Dendritic cell treated with granulocyte-macrophage colony-stimulating factor and Interleukin-4, amounts not matched to agents 40 ng/mL and 50 ng/mL, for 4 days (primary cell): ENCODE results near the gene TMEM72.

Experiments used
- H3K27ac Mint-ChIP-seq: one replicate; pipeline ENCODE4 v1.8.0; 2022; ENCODE audit warnings: mild to moderate bottlenecking, mixed read lengths
- H3K27me3 Mint-ChIP-seq: one replicate; pipeline ENCODE4 v1.8.0; 2022; ENCODE audit warnings: mild to moderate bottlenecking, mixed read lengths
- H3K36me3 Mint-ChIP-seq: one replicate; pipeline ENCODE4 v1.8.0; 2022; ENCODE audit warnings: low read depth, mixed read lengths
- H3K4me1 Mint-ChIP-seq: one replicate; pipeline ENCODE4 v1.8.0; 2022; ENCODE audit warnings: low read depth, mixed read lengths
- H3K4me3 Mint-ChIP-seq: one replicate; pipeline ENCODE4 v1.8.0; 2022; ENCODE audit warnings: mild to moderate bottlenecking, moderate library complexity, mixed read lengths
- H3K9me3 Mint-ChIP-seq: one replicate; pipeline ENCODE4 v1.8.0; 2022; ENCODE audit warnings: mixed read lengths
- intact Hi-C: fragments of 100-400 bp; cut with micrococcal nuclease; formaldehyde crosslinking; loops from one replicate; pipeline ENCODE4 v1.15.0; 2022

Gene TMEM72

GRCh38 chr10:44897049-44897448 lies 14.1 kb upstream of the TMEM72 start:
- H3K36me3 Mint-ChIP-seq = no peaks in the 10 kb centered on the region
- intact Hi-C loops = no loop called here
- no peaks in the 10 kb centered on the region for H3K4me1 Mint-ChIP-seq
- H3K9me3 Mint-ChIP-seq = no peaks in the 10 kb centered on the region
- H3K27me3 Mint-ChIP-seq = no peaks in the 10 kb centered on the region
- no peak overlapping the region for H3K27ac Mint-ChIP-seq
- no peak overlapping the region for H3K4me3 Mint-ChIP-seq

DNA sequence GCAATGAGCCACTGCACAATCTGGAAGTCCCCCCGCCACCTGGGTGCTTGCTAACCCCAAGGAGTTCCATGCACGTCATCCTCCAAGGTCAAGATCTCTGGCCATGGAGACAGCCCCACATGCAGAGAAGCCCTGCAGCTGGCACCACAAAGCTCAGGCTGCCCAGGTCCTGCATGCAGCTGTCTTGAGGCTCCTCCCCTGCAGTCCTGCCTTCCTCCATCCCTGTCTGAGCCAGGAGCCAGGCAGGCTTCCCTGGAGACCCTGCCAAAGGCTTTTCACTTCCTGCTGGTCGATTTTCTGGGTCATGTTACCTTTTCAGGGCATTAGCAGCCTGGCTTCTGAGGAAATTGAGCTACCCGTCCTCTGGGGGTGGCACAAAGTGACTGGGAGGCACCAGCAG lies 12.5 kb upstream of the TMEM72 start:
- no peaks in the 10 kb centered on the region for H3K36me3 Mint-ChIP-seq
- no peaks in the 10 kb centered on the region for H3K27me3 Mint-ChIP-seq
- no peaks in the 10 kb centered on the region for H3K9me3 Mint-ChIP-seq
- H3K27ac Mint-ChIP-seq = no peak overlapping the region
- no peak overlapping the region for H3K4me3 Mint-ChIP-seq
- intact Hi-C loops = no loop called here
- H3K4me1 Mint-ChIP-seq = no peaks in the 10 kb centered on the region

DNA sequence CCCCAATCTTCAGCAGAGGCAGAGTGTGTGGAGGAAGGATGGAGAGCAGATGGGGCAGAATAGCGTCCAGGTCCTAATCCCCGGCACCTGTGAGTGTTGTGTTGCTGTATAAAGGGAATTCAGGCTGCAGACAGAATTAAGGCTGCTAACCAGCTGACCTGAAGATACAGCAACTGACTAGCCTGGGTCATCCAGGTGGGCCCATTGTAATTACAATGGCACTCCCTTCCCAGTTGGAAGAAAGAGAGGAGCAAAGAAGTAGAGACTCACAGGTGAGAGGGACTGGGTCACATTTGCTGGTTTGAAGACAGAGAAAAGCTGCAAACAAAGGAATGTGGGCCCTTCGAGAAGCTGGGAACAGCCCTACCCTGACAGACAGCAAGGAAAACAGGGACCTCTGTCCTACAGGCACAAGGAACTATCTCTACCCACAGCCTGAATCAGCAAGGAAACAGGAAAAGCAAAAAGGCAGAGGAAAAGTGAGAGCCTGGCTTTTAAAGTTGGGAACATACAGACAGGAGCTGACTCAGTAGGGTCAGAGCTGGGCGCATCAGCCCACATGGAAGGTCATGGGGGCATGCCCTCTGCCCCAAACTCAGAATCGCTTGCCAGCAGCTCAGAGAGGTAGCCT lies 11.6 kb upstream of the TMEM72 start:
- no peaks in the 10 kb centered on the region for H3K27me3 Mint-ChIP-seq
- intact Hi-C loops = no loop called here
- no peak overlapping the region for H3K27ac Mint-ChIP-seq
- no peaks in the 10 kb centered on the region for H3K4me1 Mint-ChIP-seq
- no peak overlapping the region for H3K4me3 Mint-ChIP-seq
- no peaks in the 10 kb centered on the region for H3K36me3 Mint-ChIP-seq
- H3K9me3 Mint-ChIP-seq = no peaks in the 10 kb centered on the region

DNA sequence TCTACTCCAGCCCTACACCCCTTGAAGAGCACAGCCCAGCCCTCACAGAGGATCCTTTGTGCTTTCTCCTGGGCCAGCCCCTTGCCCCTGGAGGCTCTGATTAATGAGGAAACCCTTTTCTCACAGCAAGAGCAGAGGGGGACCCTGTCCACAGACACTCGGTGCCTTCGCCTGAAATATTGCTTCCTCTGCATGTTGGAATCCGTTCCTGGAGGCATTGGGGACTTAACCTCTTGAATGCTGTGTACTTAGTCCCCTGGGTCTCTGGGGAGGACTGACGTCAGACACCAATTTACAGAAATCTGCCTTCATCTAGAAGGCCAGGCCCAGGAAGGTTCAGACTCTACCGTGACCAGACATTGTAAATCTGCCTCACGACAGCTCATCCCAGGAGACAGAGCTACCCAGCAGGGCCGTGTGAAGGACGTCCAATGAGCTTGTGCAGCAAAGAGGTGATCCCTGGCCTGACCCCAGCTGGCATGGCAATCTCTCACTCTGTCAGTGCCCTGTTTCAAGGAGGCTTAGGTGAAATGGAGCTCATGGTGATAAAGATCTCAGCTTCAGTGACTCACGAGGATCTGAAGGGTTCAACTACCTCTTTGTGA lies 8.1 kb upstream of the TMEM72 start:
- H3K9me3 Mint-ChIP-seq = no peaks in the 10 kb centered on the region
- H3K4me3 Mint-ChIP-seq = no peak overlapping the region
- H3K36me3 Mint-ChIP-seq = no peaks in the 10 kb centered on the region
- no peak overlapping the region for H3K27ac Mint-ChIP-seq
- intact Hi-C loops = no loop called here
- H3K4me1 Mint-ChIP-seq = no peaks in the 10 kb centered on the region
- H3K27me3 Mint-ChIP-seq = peaks cover 1% of the 10 kb centered on the region

DNA sequence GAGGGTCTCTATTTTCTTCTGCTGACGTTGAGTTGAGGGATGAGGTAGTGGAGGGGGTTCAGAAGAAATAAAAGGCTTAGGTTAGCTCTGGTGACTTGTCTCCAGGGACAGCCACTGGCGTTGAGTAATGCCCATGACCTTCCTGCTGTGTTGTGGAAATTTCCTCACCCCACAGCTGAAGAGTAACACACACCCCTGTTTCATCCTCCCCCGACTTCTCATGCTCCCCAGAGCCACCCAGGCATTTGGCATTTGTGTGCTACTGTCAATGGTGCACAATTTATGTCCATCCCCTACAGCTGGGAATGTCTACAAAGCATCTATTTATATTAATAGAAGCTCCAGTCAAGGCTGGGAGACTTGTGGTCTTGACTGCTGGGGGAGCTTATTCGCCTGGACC lies 4.7 kb upstream of the TMEM72 start:
- H3K27ac Mint-ChIP-seq = no peak overlapping the region
- peaks cover 6% of the 10 kb centered on the region for H3K4me1 Mint-ChIP-seq
- intact Hi-C loops = no loop called here
- no peaks in the 10 kb centered on the region for H3K36me3 Mint-ChIP-seq
- no peak overlapping the region for H3K4me3 Mint-ChIP-seq
- peaks cover 1% of the 10 kb centered on the region for H3K27me3 Mint-ChIP-seq
- H3K9me3 Mint-ChIP-seq = no peaks in the 10 kb centered on the region

- peaks cover 1% of the 10 kb centered on the region for H3K27me3 Mint-ChIP-seq
- H3K36me3 Mint-ChIP-seq = no peaks in the 10 kb centered on the region
- H3K27ac Mint-ChIP-seq = no peak overlapping the region
- H3K9me3 Mint-ChIP-seq = no peaks in the 10 kb centered on the region
- intact Hi-C loops = no loop called here
- peaks cover 16% of the 10 kb centered on the region for H3K4me1 Mint-ChIP-seq
- H3K4me3 Mint-ChIP-seq = no peak overlapping the region
Observed at GRCh38 chr10:44907556-44907955, 3.6 kb upstream of the TMEM72 start.

DNA sequence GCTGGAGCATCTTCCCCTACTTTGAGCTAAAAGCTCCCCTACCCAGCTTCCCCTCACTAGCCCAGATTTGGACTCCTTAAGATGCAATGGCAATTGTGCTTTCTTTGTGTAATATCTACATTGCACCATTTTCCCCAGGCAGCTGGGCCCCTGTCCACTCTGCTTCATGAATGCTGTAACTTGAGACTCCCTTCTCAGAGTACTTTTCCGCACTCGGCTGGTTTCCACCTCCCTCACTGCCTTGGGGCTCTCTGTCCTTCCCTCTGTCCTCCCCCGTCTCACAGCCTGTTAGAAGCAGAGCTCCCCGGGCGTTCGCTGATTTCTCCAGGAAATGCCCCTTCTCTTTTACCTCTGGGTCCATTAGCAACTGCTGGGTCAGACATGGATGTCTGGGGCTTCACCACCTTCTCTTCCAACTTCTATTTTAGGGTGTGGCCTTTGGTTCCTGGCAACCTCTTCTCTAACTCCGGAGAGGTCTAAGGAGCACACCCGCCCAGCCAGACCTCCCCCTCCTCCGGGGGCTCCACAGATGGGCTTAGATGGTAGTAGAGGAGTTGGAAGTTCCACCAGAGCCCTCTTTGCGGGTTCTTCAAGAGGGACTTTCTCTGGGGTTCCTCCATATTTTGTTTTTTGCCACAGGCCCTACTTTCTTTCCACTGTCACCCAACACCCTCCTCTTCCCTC lies 2.9 kb upstream of the TMEM72 start:
- no peak overlapping the region for H3K4me3 Mint-ChIP-seq
- no peak overlapping the region for H3K27ac Mint-ChIP-seq
- no peaks in the 10 kb centered on the region for H3K36me3 Mint-ChIP-seq
- intact Hi-C loops = no loop called here
- H3K9me3 Mint-ChIP-seq = no peaks in the 10 kb centered on the region
- H3K27me3 Mint-ChIP-seq = peaks cover 1% of the 10 kb centered on the region
- peaks cover 22% of the 10 kb centered on the region for H3K4me1 Mint-ChIP-seq

- no peak overlapping the region for H3K4me3 Mint-ChIP-seq
- no peaks in the 10 kb centered on the region for H3K36me3 Mint-ChIP-seq
- intact Hi-C loops = no loop called here
- peaks cover 1% of the 10 kb centered on the region for H3K27me3 Mint-ChIP-seq
- no peak overlapping the region for H3K27ac Mint-ChIP-seq
- H3K4me1 Mint-ChIP-seq = peaks cover 31% of the 10 kb centered on the region
- no peaks in the 10 kb centered on the region for H3K9me3 Mint-ChIP-seq
Observed at GRCh38 chr10:44908936-44909630, 2.1 kb upstream of the TMEM72 start.

DNA sequence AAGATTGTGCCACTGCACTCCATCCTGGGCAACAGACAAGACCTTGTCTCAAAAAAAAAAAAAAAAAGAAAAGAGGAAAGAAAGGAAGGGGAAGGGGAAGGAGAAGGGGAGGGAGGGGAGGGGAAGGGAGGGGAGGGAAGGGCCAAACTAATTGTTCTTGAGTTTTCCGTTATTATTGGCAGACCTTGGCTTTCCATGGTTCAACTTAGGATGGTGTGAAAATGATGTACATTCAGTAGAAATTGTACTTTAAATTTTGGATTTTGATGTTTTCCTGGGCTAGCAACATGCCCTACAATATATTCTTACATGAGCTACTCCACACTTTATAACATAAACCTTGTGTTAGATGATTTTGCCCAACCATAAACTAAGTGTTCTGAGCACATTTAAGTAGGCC lies 1.2 kb upstream of the TMEM72 start:
- intact Hi-C loops = no loop called here
- Mint-ChIP-seq H3K27ac (no peak overlapping the region), H3K36me3 (no peaks in the 10 kb centered on the region), H3K9me3 (no peaks in the 10 kb centered on the region), H3K27me3 (peaks cover 1% of the 10 kb centered on the region), H3K4me1 (peaks cover 37% of the 10 kb centered on the region), H3K4me3 (no peak overlapping the region)

DNA sequence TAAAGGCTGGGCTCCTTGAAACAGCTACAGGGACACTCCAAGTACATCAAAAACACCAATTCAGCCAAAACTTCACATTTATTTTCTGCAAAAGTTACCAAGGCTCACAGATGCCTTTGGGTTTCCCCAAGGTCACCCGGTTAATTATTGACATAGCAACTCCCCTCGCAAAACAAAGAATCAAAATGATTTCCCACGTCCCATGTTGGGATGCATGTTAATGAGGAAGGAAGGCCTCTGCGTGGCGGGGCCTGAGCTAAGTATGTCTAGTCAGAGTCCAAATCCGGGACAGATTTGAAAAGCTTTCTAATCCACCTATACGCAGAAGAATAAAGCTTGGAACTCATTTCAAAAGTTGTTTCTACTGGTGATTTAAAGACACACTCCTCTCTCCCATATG lies 535 bp upstream of the TMEM72 start:
- intact Hi-C loops = no loop called here
- Mint-ChIP-seq H3K4me1 (peaks cover 43% of the 10 kb centered on the region), H3K36me3 (no peaks in the 10 kb centered on the region), H3K4me3 (no peak overlapping the region), H3K27me3 (peaks cover 1% of the 10 kb centered on the region), H3K9me3 (no peaks in the 10 kb centered on the region), H3K27ac (peak overlapping the region; percentile 4)

DNA sequence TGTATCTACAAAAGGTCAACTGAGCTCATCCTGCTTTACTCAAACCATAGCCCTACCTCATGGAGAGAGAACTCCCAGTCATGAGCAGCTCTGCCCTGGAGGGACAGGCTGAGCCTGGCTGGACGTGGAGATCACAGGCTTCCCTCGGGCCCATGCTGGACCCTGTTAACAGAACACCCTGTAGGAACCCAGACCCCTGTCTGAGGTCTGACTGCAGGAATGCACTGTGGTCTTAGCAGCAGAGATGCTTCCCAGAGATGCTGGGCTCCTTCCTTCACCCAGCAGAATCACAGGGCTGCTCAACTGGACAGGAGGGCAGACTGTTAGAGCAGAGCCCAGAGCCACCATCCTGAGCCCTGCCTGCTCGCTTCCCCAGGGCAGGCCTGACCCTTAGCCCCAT lies 814 bp downstream of the TMEM72 start:
- Mint-ChIP-seq H3K4me1 (peaks cover 47% of the 10 kb centered on the region), H3K9me3 (no peaks in the 10 kb centered on the region), H3K27ac (no peak overlapping the region), H3K4me3 (no peak overlapping the region), H3K27me3 (peaks cover 1% of the 10 kb centered on the region), H3K36me3 (no peaks in the 10 kb centered on the region)
- intact Hi-C loops = no loop called here

DNA sequence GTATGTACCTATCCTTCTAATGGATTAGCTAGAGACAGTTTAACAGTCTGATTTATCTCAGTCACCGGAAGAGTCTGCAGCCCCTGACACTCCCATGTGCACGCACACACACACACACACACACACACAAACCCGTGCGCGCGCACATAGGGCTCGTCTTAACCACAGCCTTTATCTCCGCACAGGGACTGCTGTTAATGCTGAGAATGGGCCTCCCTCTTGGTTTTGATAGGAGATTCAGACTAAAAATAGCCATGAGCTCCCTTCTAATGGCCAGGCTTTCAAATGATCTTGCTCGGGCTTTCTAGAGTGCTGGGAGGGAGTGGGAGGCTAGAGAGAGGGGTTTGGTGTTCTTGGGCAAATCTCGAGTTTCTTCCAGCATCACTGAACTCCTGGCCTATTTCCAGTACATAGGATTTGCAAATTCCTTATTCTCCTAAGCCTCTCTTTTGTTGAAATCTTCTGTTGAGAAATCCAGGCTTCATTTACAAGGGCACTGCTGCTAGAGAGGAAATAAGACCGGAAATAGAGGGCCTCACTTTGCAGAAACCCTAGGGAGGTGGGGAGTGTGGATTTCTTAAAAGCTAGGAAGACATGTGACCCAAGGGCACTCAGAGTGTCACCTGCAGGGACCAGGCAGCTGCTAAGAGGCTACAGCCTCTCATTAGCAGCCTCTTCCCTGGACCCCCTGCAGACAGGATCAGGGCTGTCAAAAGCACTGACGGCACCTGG lies 2.4 kb downstream of the TMEM72 start:
- Mint-ChIP-seq H3K27ac (peak overlapping the region; percentile 68), H3K27me3 (no peaks in the 10 kb centered on the region), H3K4me1 (peaks cover 47% of the 10 kb centered on the region), H3K36me3 (no peaks in the 10 kb centered on the region), H3K9me3 (peaks cover 10% of the 10 kb centered on the region), H3K4me3 (peak overlapping the region; percentile 32)
- intact Hi-C loops = no loop called here

- Mint-ChIP-seq H3K9me3 (peaks cover 10% of the 10 kb centered on the region), H3K27me3 (no peaks in the 10 kb centered on the region), H3K4me1 (peaks cover 47% of the 10 kb centered on the region), H3K27ac (no peak overlapping the region), H3K4me3 (no peak overlapping the region), H3K36me3 (no peaks in the 10 kb centered on the region)
- intact Hi-C loops = no loop called here
Observed at GRCh38 chr10:44914891-44915290, 3.8 kb downstream of the TMEM72 start.

DNA sequence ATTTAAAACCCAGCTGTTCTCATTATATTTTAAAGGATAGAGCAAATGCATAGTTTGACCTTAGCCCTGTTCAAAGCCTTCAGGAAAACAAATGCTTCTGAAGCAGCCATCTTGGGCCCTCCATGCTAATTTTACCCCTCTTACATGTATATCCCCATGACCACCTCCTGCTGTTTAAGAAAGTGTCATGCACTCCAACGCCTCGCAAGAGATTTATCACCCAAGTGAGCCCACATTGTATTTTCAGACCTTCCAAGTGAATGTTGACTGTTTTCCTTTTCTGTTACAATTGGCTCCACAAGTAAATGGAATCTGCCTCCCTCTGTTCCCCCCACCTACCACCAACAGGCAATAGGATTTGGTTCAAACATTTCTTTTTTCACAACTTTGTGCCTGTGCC lies 5.3 kb downstream of the TMEM72 start:
- Mint-ChIP-seq H3K4me3 (no peak overlapping the region), H3K4me1 (peaks cover 41% of the 10 kb centered on the region), H3K36me3 (no peaks in the 10 kb centered on the region), H3K27ac (no peak overlapping the region), H3K9me3 (peaks cover 10% of the 10 kb centered on the region), H3K27me3 (no peaks in the 10 kb centered on the region)
- intact Hi-C loops = no loop called here
